A673 (cell line): ENCODE results near the gene GRAMD2A. TPM values are rescaled to one million over a fixed set of nuclear protein-coding genes. Genes with fewer than 3 reads are reported as not detected.

ENCODE experiments used
- BruUV-seq: library from RNA; stranded (reverse); fragments of 400-500 nt; replicated peaks from 2 replicates; lab custom pipeline; 2021; lab: Mats Ljungman, UMichigan
- CTCF ChIA-PET: fragments of 300-600 bp; sonication (Branson Sonifier 250); formaldehyde crosslinking; loops from one replicate; lab custom pipeline; 2022; ENCODE audit warnings: antibody characterized with exemption; lab: Charles Lee
- POLR2A ChIA-PET: fragments of 300-600 bp; sonication (Branson Sonifier 250); formaldehyde crosslinking; loops from one replicate; lab custom pipeline; 2022; ENCODE audit warnings: antibody characterized with exemption; ENCODE audit not compliant: low non-redundant PET; lab: Charles Lee
- DNase-seq: peaks from one replicate; pipeline ENCODE4 v3.0.0-alpha.2; 2015; ENCODE audit warnings: low spot score
- H3K27ac ChIP-seq: fragments of 200-600 bp; sonication (generic); 2 replicates; pipeline ENCODE4 v1.5.1; 2016; ENCODE audit warnings: mixed run types, low read depth, mild to moderate bottlenecking, mixed read lengths, antibody characterized with exemption, low read length; ENCODE audit not compliant: poor library complexity, severe bottlenecking
- H3K27me3 ChIP-seq: fragments of 200-600 bp; sonication (generic); replicated peaks from 2 replicates; pipeline ENCODE4 v1.6.1; 2017; ENCODE audit warnings: mixed run types, low read depth, mild to moderate bottlenecking, mixed read lengths, antibody characterized with exemption, low read length; ENCODE audit not compliant: insufficient read depth, poor library complexity
- H3K36me3 ChIP-seq: fragments of 200-600 bp; sonication (generic); 2 replicates; pipeline ENCODE4 v1.6.1; 2016; ENCODE audit warnings: mixed run types, mild to moderate bottlenecking, mixed read lengths, antibody characterized with exemption, low read length; ENCODE audit not compliant: insufficient read depth, poor library complexity, severe bottlenecking
- H3K4me1 ChIP-seq: fragments of 200-600 bp; sonication (generic); 2 replicates; pipeline ENCODE4 v1.6.1; 2017; ENCODE audit warnings: mixed run types, mild to moderate bottlenecking, mixed read lengths, antibody characterized with exemption, low read length; ENCODE audit not compliant: insufficient read depth, poor library complexity, severe bottlenecking
- H3K4me3 ChIP-seq: fragments of 200-600 bp; sonication (generic); 2 replicates; pipeline ENCODE4 v1.5.1; 2016; ENCODE audit warnings: low read depth, mixed run types, mild to moderate bottlenecking, mixed read lengths, low read length; ENCODE audit not compliant: poor library complexity, severe bottlenecking
- H3K9me3 ChIP-seq: fragments of 200-600 bp; sonication (generic); 2 replicates; pipeline ENCODE4 v1.6.1; 2016; ENCODE audit warnings: mixed run types, low read depth, mild to moderate bottlenecking, mixed read lengths, antibody characterized with exemption, low read length; ENCODE audit not compliant: poor library complexity, severe bottlenecking
- CTCF ChIP-seq: fragments of 300-800, 200-600 bp; sonication (generic); conservative IDR thresholded peaks from 2 replicates; pipeline ENCODE4 v1.5.1; 2017; ENCODE audit warnings: low read depth, mild to moderate bottlenecking, antibody characterized with exemption, low read length, moderate library complexity, mixed read lengths
- EZH2 ChIP-seq: fragments of 200-600 bp; sonication (generic); IDR thresholded peaks from 2 replicates; pipeline ENCODE4 v1.6.1; 2017; ENCODE audit warnings: borderline replicate concordance, low read depth, mild to moderate bottlenecking, mixed read lengths, antibody characterized with exemption, low read length; ENCODE audit not compliant: poor library complexity, severe bottlenecking
- intact Hi-C: fragments of 100-400 bp; cut with micrococcal nuclease; formaldehyde crosslinking; loops from one replicate; pipeline ENCODE4 v1.10.0; 2022; ENCODE audit not compliant: unreplicated experiment
- total RNA-seq: library from RNA; stranded (reverse); gene quantifications from 2 replicates; pipeline ENCODE4 v1.2.3, GENCODE V29; 2021

GRAMD2A gene
- total RNA-seq, 1 experiment from 2014 or later, result 0.43 TPM

DNA sequence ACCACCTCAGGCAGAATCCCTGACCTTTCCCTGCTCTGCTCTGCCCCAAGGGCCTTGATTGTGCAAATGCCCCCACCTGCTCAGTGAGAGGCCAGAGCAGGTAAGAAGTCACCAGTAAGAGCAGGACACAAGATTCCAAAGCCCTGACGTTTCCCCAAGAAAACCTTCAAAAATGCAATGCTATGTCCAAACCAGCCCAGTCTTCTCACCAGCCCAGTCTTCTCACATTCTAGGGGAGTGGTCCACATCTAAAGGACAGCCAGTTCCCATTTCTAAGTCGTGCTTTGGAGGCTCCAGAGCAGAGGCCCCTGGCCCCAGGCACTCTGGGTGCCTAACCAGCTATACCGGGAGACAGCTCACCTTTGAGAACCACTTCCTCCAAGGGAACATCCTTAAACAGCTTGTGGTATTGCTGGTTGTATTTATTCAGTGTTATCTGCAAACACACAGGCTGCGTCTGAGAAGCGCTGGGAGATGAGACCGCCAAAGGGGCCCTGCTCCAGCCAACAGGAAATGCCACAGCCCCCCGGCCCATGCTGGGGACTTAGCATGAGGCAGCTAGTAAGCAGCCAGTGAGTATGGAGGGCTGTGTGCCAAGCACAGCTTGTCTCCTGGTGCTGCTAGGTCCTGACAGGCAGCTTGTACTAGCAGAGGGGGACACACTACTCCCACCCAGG is 29.3 kb downstream of the GRAMD2A start:
- no TSS peak for BruUV-seq
- TF ChIP-seq EZH2 (no peak), CTCF (no peak)
- H3K27me3 ChIP-seq, result no peaks in the 10 kb centered on the region
- ChIA-PET POLR2A (no interaction called here), CTCF (no interaction called here)
- H3K27ac ChIP-seq, result no peak overlapping the region
- no peaks in the 10 kb centered on the region for H3K36me3 ChIP-seq
- peaks cover 7% of the 10 kb centered on the region for H3K4me1 ChIP-seq
- peak; percentile 84 for DNase-seq
- H3K4me3 ChIP-seq, result no peak overlapping the region
- intact Hi-C loops, result no loop called here
- no peaks in the 10 kb centered on the region for H3K9me3 ChIP-seq

DNA sequence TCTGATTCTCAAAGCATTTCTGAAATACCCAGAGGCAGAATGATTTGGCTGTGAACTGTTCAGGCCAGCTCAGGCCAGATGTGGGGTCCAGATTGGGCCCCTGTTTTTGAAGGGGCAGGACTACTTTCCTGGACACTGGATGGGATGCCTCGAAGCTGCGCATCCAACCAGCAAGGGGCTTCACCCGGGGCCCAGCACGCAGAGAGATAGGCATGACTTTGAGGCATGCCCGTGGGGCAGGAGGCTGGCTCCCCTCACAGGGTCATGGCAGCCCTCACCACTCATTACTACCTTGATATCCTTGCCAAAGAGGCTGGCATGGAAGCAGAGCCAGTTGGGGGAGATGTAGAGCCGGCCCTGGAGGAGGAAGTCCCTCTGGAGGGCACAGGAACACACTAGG is 30.1 kb downstream of the GRAMD2A start:
- Histone ChIP-seq H3K27me3 (no peaks in the 10 kb centered on the region), H3K4me3 (no peak overlapping the region), H3K36me3 (no peaks in the 10 kb centered on the region), H3K9me3 (no peaks in the 10 kb centered on the region), H3K4me1 (peaks cover 7% of the 10 kb centered on the region), H3K27ac (no peak overlapping the region)
- intact Hi-C loops, result no loop called here
- CTCF ChIA-PET, result no interaction called here
- no TSS peak for BruUV-seq
- POLR2A ChIA-PET, result no interaction called here
- TF ChIP-seq EZH2 (no peak), CTCF (no peak)
- no peak for DNase-seq

- TF ChIP-seq CTCF (no peak), EZH2 (no peak)
- Histone ChIP-seq H3K4me3 (no peak overlapping the region), H3K36me3 (no peaks in the 10 kb centered on the region), H3K27ac (no peak overlapping the region), H3K27me3 (no peaks in the 10 kb centered on the region), H3K4me1 (peaks cover 7% of the 10 kb centered on the region), H3K9me3 (no peaks in the 10 kb centered on the region)
- intact Hi-C loops, result no loop called here
- ChIA-PET CTCF (no interaction called here), POLR2A (no interaction called here)
- BruUV-seq, result no TSS peak
- DNase-seq, result no peak
These were observed 30.7 kb downstream of the GRAMD2A start for GRCh38 chr15:72166716-72167417.
